ENCODE data around the gene ACTR3C.

The ACTR3C gene

DNA sequence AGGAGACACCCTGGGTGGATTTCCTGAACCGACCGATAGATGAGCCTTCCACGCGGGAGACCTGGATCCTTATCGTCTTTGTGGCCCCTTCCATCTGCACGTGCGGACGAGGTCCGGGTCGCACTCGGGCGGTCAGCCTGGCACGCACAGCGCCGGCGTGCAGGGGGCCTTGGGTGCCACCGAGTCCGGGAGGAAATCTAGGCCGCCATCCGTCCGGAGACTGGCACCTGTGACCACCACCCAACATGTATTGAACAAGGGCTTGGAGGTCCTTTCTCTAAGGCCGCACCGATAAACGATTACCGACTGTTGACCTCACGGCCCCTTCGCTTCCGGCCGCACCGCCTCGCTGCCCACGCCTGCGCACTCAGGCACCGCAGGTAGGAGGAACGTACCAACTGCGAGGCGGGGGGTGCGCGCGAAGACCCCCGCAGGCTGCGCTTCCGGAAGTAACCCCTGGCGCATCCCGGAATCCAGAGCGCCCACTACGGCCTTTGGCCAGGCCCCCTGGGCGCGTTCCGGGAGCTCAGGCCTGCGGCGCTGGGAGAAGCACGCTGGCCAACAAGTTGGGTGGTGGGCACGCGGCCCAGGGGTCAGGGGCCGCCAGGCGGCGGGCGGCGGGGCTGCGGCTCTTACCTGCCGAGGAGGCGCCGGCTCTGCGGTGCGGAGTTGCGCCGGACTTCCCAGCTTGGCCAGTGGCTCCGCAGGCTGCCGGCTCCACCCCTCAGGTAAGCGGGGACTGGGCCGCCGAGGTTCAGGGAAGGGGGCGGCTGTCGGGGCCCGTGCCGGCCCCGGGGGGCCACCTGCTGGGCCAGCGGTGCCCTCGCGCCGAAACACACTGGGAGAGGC, at the start of gene ACTR3C, which contains the start of gene LRRC61:
TSS of gene ACTR3C (minus strand) at position 713 of the 849 bp plus-strand sequence. CDS start 28,249 bp downstream, outside the sequence.
TSS of gene LRRC61 (plus strand) at position 523 of the 849 bp plus-strand sequence. CDS start 13,507 bp downstream, outside the sequence.
- DNase-seq, result no peak

DNA sequence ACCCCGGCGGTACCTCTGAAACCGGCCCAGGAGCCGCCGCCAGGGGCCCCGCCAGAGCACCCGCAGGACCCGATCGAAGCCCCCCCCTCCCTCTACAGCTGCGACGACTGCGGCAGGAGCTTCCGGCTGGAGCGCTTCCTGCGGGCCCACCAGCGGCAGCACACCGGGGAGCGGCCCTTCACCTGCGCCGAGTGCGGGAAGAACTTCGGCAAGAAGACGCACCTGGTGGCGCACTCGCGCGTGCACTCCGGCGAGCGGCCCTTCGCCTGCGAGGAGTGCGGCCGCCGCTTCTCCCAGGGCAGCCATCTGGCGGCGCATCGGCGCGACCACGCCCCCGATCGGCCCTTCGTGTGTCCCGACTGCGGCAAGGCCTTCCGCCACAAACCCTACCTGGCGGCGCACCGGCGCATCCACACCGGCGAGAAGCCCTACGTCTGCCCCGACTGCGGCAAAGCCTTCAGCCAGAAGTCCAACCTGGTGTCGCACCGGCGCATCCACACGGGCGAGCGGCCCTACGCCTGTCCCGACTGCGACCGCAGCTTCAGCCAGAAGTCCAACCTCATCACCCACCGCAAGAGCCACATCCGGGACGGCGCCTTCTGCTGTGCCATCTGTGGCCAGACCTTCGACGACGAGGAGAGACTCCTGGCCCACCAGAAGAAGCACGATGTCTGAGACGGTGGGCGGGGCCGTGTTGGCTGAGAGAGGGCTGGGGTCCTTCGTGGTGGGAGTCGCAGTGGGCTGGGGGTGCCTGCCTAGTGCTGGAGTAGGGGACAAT, 49.1 kb upstream of the ACTR3C start:
- DNase-seq, result no peak

DNA sequence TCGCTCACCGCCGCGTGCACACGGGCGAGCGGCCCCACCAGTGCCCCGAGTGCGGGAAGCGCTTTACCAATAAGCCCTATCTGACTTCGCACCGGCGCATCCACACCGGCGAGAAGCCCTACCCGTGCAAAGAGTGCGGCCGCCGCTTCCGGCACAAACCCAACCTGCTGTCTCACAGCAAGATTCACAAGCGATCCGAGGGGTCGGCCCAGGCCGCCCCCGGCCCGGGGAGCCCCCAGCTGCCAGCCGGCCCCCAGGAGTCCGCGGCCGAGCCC, 48.6 kb upstream of the ACTR3C start:
- DNase-seq, result no peak

- no peak for DNase-seq
Observed at GRCh38 chr7:150371131-150371995, 48.0 kb upstream of the ACTR3C start.

DNA sequence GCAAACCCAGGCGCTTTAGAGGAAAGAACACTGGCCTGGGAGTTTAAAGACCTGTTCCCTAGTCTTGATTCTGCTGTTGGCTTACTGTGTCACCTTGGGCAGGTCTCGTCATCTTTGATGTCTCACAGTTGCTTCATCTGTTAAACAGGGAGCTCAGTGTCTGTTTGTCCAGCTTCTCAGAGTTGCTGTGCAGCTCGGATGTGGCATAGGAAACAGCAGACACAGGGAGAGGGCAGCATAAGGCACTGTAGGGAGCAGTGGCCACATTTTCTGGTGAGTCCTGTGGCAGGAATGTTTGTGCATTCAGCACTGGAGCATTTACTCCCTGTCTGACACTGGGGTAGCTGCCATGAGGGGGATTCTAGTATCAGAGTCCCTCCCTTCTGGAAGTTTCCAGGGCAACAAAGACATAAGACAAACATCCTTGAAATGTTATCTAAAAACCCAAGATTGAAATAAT, 47.3 kb upstream of the ACTR3C start:
- no peak for DNase-seq

GRCh38 chr7:150369748-150370501, 46.6 kb upstream of the ACTR3C start:
- DNase-seq, result peak in 1 of 2 donors; percentile 49

DNA sequence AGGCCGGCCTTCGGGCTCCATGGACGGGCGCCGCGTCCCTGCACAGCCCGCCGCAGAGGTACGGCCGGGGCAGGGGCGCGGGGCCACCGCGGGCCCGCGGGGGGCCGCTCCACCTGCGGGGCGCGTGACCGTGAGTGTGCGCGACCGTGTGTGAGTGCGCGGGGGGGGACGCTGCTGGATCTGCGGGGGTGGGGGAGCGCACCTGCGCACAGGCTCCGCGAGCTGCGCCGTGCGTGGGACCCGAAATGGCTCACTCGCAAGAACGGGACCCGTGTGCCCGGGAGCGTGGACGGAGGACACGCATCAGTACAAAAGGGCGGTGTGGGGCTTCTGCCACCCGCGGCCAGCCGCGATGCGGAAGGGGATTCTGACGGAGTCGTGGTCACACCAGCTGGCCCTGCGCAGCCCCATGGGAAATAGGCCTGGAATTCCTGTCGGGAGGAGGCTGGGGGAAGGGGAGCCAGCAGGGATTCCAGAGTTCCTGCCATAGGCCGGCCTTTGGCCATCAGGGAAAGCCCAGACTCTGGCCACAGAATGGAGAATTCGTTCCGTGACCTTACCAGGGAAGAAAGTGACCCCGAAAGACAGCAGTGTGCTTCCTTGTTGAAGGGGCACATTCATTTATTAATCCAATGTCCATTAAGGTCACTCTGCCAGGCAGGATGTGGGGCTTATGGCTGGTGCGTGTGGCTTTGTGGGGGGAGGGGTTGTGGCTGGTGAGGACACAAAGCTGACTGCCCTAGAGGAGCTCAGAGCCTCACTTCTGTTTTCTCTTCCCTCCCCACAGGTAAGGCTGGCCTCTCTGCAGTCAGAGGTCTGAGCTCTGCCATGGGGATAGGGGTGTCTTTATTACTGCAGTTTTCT, 45.8 kb upstream of the ACTR3C start:
- DNase-seq, result peak; percentile 62 to 73

GRCh38 chr7:150368096-150368883, 44.9 kb upstream of the ACTR3C start, which contains the start of gene REPIN1:
Gene REPIN1, plus strand, starts transcription at chr7:150368822. Its CDS starts 890 bp downstream, at chr7:150369712.
- DNase-seq, result peak; percentile 79 to 82

DNA sequence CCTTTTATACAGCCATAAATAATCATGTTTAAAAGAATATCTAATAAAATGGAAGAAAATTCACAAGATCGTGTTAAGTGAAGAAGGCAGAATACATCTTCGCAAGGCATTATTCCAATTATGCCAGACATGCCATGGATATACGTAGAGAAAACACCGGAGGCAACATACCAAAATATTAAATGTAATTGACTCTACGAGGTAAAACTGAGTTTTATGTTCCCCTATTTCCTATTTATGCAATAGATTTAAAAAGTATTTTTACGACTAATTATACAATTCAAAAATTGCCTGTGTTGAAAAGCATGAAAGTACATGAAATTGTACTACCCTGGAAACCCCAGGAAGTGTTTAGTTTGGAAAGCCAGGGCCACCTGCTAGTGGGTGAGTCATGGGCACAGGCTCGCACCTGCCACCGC, 44.3 kb upstream of the ACTR3C start:
- peak; percentile 81 to 92 for DNase-seq

GRCh38 chr7:150365673-150366398, 42.5 kb upstream of the ACTR3C start:
- DNase-seq, result peak; percentile 68 to 86

DNA sequence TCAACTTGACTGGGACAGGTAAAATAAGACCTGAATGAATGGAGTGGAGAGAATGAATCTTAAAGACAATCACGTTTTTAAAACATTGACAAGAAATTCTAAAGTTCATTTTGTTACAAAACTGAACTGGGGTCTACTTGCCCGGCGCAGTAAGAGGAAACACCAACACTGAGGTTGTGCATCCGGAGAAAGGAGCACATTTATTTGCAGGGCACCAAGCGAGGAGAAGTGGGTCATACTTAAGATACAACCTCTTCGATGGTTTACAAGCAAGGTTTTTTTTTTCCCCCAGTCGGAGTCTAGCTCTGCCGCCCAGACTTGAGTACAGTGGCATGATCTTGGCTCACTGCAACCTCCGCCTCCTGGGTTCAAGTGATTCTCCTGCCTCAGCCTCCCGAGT, 41.8 kb upstream of the ACTR3C start:
- DNase-seq, result no peak

DNA sequence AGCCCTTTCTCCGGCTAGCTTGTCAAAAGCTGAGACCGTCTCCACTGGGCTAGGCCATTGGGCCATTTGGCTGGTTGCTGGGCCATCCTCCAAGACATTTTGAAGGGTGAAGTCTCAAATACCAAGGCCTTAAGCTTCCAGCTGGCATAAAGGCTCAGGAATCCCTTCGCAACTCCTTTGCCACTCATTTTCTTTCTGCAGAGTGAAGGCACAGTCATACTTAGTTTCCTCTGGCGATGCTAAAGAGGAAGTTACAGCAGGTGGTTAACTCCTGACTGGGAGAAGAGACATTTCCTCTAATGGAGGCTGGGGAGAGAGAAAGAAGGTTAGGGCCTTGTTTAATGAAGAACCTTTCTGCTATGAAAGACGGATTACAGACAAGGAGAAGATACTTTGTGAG, 40.5 kb upstream of the ACTR3C start:
- DNase-seq, result peak; percentile 71 to 83

DNA sequence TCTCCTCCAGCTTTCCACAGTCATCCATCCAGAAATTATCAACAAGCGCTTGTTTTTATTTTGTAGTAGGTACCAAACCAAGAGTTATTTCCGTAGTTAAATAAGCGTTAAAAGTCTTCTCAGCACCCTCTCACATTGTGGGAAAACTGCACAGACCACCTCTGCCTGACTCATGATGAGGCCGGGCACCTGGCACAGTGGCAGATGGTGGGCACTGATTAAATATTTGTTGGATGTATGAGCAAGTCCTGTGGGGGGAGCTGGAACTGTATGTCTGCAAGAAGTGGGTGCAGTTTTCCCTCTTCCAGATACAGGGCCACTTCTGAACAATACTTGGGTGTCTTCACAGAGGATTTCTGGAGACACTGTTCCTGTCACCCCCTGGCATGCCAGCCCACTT, 40.0 kb upstream of the ACTR3C start:
- DNase-seq, result no peak

- DNase-seq, result no peak
Observed at GRCh38 chr7:150361807-150362621, 38.7 kb upstream of the ACTR3C start.

GRCh38 chr7:150361402-150361801, 38.1 kb upstream of the ACTR3C start:
- DNase-seq, result no peak

GRCh38 chr7:150360363-150361058, 37.2 kb upstream of the ACTR3C start:
- DNase-seq, result no peak

- no peak for DNase-seq
Observed at GRCh38 chr7:150359622-150360362, 36.4 kb upstream of the ACTR3C start.
